SW480 (cell line): Measurements from ENCODE around the gene CT47A7.
"Not testable (repeated sequence)": the region's sequence is repeated elsewhere in the genome, so short reads cannot be mapped to it uniquely, and the experiment has no call there.

Experiments used
- DNase-seq: peaks from one replicate; pipeline ENCODE4 v3.0.0-alpha.2; 2016; ENCODE audit warnings: low spot score

Gene CT47A7

DNA sequence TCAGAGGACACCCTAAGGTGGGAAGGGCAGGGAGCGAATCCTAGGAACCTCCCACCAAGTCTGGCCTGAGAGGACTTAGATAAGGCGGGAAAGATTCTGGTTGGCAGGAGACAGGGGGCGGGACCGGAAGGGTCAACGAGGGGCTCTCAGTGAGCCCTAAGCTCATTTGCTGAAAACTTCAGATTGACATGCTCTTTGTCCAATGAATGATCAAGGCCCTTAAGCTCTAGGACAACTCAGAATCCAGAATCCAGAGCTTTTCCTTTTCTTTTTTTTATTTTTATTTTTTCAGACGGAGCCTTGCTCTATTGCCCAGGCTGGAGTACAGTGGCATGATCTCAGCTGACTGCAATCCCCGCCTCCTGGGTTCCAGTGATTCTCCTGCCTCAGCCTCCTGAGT is at the start of gene CT47A7:
TSS of gene CT47A7 (minus strand) at position 101 of the 400 bp plus-strand sequence. CDS start 255 bp downstream, outside the sequence.
- DNase-seq = not testable (repeated sequence)

DNA sequence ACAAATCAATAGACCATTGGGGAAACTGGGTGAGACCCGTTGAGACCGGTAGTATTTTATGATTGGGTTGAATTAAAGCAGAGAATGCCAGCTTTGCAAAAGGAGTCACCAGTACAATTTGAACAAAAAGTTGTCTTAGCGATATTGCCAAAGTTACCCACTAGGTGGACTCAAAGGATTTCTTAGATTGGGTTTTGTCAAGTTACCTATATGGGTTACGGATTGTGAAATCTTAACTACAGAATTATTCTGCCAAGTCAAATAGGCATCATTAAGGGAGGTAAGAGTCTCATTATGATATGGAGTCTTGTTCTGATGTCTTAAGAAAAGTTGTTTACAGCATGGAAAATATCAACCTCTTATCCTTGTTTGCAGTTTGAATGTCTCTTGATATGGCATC is 44.2 kb upstream of the CT47A7 start:
- peak; percentile 19 for DNase-seq

- DNase-seq = no peak
Measured at GRCh38 chrX:120999413-120999812, 43.0 kb upstream of the CT47A7 start.

DNA sequence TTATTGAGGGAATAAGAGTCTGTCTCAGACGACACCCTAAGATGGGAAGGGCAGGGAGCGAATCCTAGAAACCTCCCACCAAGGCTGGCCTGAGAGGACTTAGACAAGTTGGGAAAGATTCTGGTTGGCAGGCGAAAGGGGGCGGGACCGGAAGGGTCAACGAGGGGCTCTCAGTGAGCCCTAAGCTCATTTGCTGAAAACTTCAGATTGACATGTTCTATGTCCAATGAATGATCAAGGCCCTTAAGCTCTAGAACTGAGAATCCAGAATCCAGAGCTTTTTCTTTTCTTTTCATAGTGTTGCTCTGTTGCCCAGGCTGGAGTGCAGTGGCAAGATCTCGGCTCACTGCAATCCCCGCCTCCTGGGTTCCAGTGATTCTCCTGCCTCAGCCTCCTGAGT is 29.3 kb upstream of the CT47A7 start, which contains the start of gene CT47A1:
TSS of gene CT47A1 (minus strand) at position 101 of the 400 bp plus-strand sequence. CDS start 231 bp downstream, outside the sequence.
- not testable (repeated sequence) for DNase-seq
